Measurements from ENCODE around the gene BMP10.

DNA sequence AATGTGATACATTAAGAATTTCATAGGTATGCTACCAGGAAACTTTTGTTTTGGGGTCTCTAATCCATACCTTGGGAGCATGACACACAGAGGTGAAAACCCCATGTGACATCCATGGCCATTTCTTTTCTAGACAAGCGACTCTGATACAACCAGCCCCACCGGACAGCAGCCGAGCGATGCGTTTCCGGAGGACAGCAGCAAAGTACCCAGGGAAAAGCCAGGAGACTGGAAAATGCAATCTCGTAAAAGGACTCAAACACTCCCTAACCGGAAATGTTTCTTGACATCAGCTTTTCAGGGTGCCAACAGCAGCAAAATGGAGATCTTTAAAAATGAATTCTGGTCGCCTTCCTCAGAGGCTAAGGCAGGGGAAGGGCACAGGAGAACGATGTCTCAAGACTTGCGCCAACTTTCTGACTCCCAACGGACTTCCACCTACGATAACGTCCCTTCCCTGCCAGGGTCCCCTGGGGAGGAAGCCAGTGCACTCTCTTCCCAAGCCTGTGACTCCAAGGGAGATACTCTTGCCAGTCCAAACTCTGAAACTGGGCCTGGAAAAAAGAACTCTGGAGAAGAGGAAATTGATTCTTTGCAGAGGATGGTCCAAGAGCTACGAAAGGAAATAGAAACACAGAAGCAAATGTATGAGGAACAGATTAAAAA lies 48.9 kb downstream of the BMP10 start:
- TF ChIP-seq CTCF (IDR thresholded peaks at IDR 0.05), result no peak
- no peak for TF ChIP-seq POLR2A (IDR thresholded peaks at IDR 0.05; ENCODE audit: low read depth)

Data from esophagus muscularis mucosa (tissue), 3 donors.